ENCODE measurements around the gene PEX1. TPM values are rescaled to one million over a fixed set of nuclear protein-coding genes. Genes with fewer than 3 reads are reported as not detected.

Gene PEX1
- total and polyA plus RNA-seq, 2 donors from 2014 or later, result 16.9 to 19.6 TPM

- no peak for TF ChIP-seq CTCF (IDR thresholded peaks at IDR 0.05; ENCODE audit: borderline replicate concordance, extremely low read depth, insufficient read depth)
- H3K9me3 ChIP-seq (ENCODE audit: control insufficient read depth in 2 of 3, insufficient read depth in 1 of 3, low read length in 3 of 3), result no peaks in the 10 kb centered on the region
- no peak overlapping the region for H3K9ac ChIP-seq (ENCODE audit: low read length in 3 of 3)
- no peaks in the 10 kb centered on the region for H3K27me3 ChIP-seq (ENCODE audit: control insufficient read depth, insufficient read depth, low read length)
- H3K4me3 ChIP-seq (ENCODE audit: low read length in 3 of 3), result no peak overlapping the region
- DNase-seq, result no peak
- H3K4me1 ChIP-seq (ENCODE audit: control insufficient read depth in 2 of 3, insufficient read depth in 2 of 3, low read depth in 1 of 3, low read length in 3 of 3), result peaks cover 0 to 2% (median 0%) of the 10 kb centered on the region in 3 donors
- intact Hi-C loops (cut with DNase I), result no loop called here
- peaks cover 0 to 5% (median 0%) of the 10 kb centered on the region in 3 donors for H3K36me3 ChIP-seq (ENCODE audit: control insufficient read depth in 2 of 3, insufficient read depth in 3 of 3, low read length in 3 of 3)
- H3K27ac ChIP-seq (ENCODE audit: low read depth in 2 of 2, low read length in 2 of 2), result no peak overlapping the region
- FAIRE-seq, result no peak
Observed at GRCh38 chr7:92462560-92462959, 65.8 kb downstream of the PEX1 start.

GRCh38 chr7:92461027-92462003 is 67.0 kb downstream of the PEX1 start:
- H3K36me3 ChIP-seq (ENCODE audit: control insufficient read depth in 2 of 3, insufficient read depth in 3 of 3, low read length in 3 of 3), result peaks cover 2 to 9% (median 3%) of the 10 kb centered on the region in 3 donors
- H3K9me3 ChIP-seq (ENCODE audit: control insufficient read depth in 2 of 3, insufficient read depth in 1 of 3, low read length in 3 of 3), result no peaks in the 10 kb centered on the region
- intact Hi-C loops (cut with DNase I), result no loop called here
- H3K9ac ChIP-seq (ENCODE audit: low read length in 3 of 3), result no peak overlapping the region
- H3K4me3 ChIP-seq (ENCODE audit: low read length in 3 of 3), result peak overlapping the region in 1 of 3 donors; percentile 14
- peaks cover 0 to 2% (median 0%) of the 10 kb centered on the region in 3 donors for H3K4me1 ChIP-seq (ENCODE audit: control insufficient read depth in 2 of 3, insufficient read depth in 2 of 3, low read depth in 1 of 3, low read length in 3 of 3)
- H3K27ac ChIP-seq (ENCODE audit: low read depth in 2 of 2, low read length in 2 of 2), result no peak overlapping the region
- DNase-seq, result peak in 4 of 5 donors; percentile 34 to 74 (median 55)
- H3K27me3 ChIP-seq (ENCODE audit: control insufficient read depth, insufficient read depth, low read length), result no peaks in the 10 kb centered on the region
- no peak for FAIRE-seq
- peak; percentile 49 for TF ChIP-seq CTCF (IDR thresholded peaks at IDR 0.05; ENCODE audit: borderline replicate concordance, extremely low read depth, insufficient read depth)

- H3K4me3 ChIP-seq (ENCODE audit: low read length in 3 of 3), result no peak overlapping the region
- H3K9me3 ChIP-seq (ENCODE audit: control insufficient read depth in 2 of 3, insufficient read depth in 1 of 3, low read length in 3 of 3), result no peaks in the 10 kb centered on the region
- FAIRE-seq (no peak), DNase-seq (no peak)
- H3K9ac ChIP-seq (ENCODE audit: low read length in 3 of 3), result no peak overlapping the region
- H3K27ac ChIP-seq (ENCODE audit: low read depth in 2 of 2, low read length in 2 of 2), result no peak overlapping the region
- no peak for TF ChIP-seq CTCF (IDR thresholded peaks at IDR 0.05; ENCODE audit: borderline replicate concordance, extremely low read depth, insufficient read depth)
- intact Hi-C loops (cut with DNase I), result no loop called here
- H3K4me1 ChIP-seq (ENCODE audit: control insufficient read depth in 2 of 3, insufficient read depth in 2 of 3, low read depth in 1 of 3, low read length in 3 of 3), result peaks cover 0 to 2% (median 0%) of the 10 kb centered on the region in 3 donors
- H3K27me3 ChIP-seq (ENCODE audit: control insufficient read depth, insufficient read depth, low read length), result no peaks in the 10 kb centered on the region
- peaks cover 8 to 15% (median 9%) of the 10 kb centered on the region in 3 donors for H3K36me3 ChIP-seq (ENCODE audit: control insufficient read depth in 2 of 3, insufficient read depth in 3 of 3, low read length in 3 of 3)
Observed at GRCh38 chr7:92460510-92460909, 67.8 kb downstream of the PEX1 start.

Data from kidney (tissue), 14 donors.